NCI-H526 treated with DMSO at 0.1 percent for 48 hours (cell line): Measurements from ENCODE around the gene CCDC24.

Experiments
- DNase-seq: peaks from one replicate; lab custom pipeline; 2025; lab: John Stamatoyannopoulos, UW

The CCDC24 gene

GRCh38 chr1:43991476-43992231 is at the start of gene CCDC24:
Gene CCDC24, plus strand, starts transcription at chr1:43991599. Its CDS starts 280 bp downstream, at chr1:43991879.
- DNase-seq = peak; percentile 86

DNA sequence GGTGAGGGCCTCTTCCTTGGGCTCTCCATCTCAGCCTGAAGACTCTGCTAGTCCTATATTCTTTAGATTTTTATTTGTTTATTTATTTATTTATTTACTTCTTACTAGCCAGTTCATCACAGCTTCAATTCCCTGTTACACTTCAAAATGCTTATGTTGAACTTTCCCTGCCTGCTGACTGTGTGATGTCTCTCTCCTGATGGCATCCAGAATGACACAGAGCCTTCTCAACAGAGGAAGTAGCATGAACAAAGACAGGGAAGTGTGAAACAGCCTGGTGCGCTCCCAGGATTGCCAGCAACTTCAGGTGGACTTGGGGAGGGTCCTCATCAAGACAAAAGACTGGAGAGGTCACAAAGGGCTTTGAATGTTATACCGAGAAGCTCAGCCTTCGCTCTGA is 49.0 kb upstream of the CCDC24 start:
- no peak for DNase-seq

- DNase-seq = no peak
Measured at GRCh38 chr1:43944860-43945259, 46.5 kb upstream of the CCDC24 start.

DNA sequence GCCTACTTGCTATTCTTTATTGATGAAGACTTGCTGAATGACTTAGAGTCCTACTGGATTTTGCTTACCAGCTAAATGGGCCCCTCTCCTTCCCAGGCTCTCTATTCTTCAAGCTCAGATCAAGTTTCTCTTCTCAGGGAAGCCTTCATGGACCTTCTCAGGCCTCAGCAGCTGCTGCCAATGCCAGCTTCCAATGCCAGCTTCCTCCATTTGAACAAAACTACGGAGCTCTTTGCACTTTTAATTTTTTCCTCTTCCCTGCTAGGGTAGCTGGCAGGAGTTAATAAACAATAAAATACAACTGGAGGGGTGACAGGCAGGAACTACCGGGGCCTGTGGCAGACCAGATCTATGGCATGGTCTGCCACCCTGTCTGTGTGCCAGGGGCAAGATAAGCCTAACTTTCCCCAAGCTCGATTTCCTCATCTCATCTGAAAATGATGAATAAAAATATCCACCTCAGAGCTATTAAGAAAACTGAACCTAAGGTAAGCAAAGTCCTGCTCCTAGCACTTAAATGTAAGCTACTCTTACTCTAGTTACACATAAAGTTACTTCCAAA is 45.6 kb upstream of the CCDC24 start:
- DNase-seq = no peak

GRCh38 chr1:43946236-43947060 is 45.0 kb upstream of the CCDC24 start, which contains the start of gene IPO13:
Gene IPO13, plus strand, starts transcription at chr1:43946950. Its CDS starts 651 bp downstream, at chr1:43947601.
- DNase-seq = peak; percentile 97

- DNase-seq = no peak
Measured at GRCh38 chr1:43947061-43947873, 44.1 kb upstream of the CCDC24 start.

- no peak for DNase-seq
Measured at GRCh38 chr1:43947874-43948437, 43.4 kb upstream of the CCDC24 start.

GRCh38 chr1:43949678-43950077 is 41.7 kb upstream of the CCDC24 start:
- no peak for DNase-seq

GRCh38 chr1:43951021-43951985 is 40.1 kb upstream of the CCDC24 start:
- DNase-seq = no peak

- no peak for DNase-seq
Measured at GRCh38 chr1:43952731-43953346, 38.6 kb upstream of the CCDC24 start.

GRCh38 chr1:43953361-43953760 is 38.0 kb upstream of the CCDC24 start:
- no peak for DNase-seq

DNA sequence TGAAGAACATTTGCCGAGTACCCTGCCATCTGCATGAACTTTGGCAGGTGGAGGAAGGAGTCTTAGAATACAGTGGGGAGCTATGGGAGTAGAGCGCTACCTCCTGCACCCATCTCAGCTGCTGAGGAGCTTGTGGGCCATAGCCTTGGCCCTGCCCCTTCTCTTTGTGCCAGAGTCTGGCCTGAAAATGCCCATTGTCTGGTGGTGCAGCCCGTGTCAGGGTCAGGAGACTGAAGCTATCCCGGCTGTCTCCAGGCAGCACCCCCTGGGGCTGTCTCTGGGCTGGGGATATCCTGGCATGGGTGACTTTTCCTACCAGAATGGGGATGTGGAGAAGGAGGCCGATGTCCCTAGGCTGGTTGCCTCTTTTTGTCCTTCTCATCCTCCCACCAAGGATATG is 37.4 kb upstream of the CCDC24 start:
- DNase-seq = no peak

GRCh38 chr1:43956234-43956633 is 35.2 kb upstream of the CCDC24 start:
- DNase-seq = no peak

DNA sequence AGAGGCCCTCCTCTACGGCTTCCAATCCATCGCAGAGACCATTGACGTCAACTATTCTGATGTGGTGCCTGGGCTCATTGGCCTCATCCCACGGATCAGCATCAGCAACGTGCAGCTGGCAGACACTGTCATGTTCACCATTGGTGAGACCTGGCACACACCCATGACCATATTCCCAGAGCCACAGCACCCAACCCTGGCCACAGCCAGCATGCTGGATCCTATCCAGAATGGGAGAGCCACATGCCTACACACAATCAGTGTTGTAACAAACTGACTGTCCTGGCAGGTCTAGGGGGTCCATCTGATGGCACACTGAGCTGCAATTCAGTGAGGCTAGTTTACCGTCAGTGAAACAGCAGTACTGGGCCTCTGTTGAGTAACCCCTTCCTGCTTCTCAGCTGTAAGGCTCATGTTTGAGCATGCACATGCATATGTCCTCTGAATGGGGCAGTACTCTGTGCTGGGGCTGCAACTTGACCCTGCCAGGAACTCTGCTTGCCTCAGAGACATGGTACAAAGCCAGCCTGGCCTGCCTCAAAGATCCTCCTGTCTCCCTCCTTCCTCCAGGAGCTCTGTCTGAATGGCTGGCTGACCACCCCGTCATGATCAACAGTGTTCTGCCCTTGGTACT is 33.9 kb upstream of the CCDC24 start:
- no peak for DNase-seq

DNA sequence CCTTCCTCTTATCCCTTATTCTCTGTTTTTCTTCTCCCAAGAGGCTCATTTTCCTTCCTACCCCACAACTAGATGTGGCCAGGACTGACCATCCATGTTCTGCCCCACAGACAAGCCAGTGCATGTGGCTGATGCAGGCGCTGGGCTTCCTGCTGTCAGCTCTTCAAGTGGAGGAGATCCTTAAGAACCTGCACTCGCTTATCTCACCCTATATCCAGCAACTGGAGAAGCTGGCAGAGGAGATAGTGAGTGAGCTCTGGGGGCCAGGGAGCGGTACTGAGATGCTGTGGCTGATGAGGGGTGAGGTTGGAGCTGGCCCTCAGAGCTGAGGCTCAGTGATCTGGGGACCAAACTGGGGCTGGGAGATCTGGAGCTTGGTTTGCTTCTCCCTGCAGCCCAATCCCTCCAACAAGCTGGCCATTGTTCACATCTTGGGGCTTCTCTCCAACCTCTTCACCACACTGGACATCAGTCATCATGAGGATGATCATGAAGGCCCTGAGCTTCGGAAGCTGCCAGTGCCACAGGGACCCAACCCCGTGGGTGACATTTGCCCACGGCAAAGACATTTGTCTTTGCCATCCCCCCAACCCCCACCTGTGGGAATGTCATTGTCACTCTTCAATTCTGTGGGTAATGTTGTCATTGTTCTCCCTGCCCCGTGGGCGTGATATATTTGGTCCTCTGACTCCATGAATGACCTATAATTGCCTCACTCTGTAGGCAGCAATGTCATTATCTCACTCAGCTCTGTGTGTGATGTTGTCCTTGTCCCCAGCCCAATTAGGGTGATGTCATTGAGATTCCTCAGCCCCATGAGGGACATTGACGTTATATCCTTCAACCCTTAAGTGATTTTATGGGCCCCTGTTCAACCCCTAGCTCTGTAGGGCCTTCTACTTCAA is 32.8 kb upstream of the CCDC24 start:
- DNase-seq = no peak

- DNase-seq = no peak
Measured at GRCh38 chr1:43960798-43961197, 30.6 kb upstream of the CCDC24 start.

DNA sequence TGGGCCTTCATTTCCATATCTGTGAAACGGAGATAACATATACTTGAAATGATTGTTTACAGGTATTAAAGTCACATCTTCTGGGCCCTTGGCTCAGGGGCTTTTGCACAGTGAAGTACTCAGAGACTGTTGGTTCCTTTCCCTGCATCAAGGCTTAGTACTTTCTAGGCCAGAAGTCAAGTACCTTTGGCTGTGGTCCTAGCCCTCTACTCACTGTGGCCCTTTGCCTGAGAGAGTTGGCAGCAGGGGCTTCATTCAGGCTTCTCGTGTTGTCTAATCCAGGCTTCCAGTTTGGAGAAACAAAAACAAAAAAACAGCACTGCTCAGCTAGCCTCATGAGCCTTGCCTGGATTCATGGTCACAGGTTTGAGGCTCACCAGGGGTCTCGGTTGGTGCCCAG is 29.7 kb upstream of the CCDC24 start:
- no peak for DNase-seq

GRCh38 chr1:43962324-43962723 is 29.1 kb upstream of the CCDC24 start:
- DNase-seq = no peak
